T-cell (primary cell): ENCODE data around the gene DGCR2. TPM values are rescaled to one million over a fixed set of nuclear protein-coding genes. Genes with fewer than 3 reads are reported as not detected.

Experiments
- ATAC-seq, 4 experiments: fragments of 200-7000 bp in 3 of 4; fragments of 150-1000 bp in 1 of 4; cut with Tn5 transposase; replicated peaks in 1 of 4; 1 replicate in 3 of 4; 2 replicates in 1 of 4; pipeline ENCODE4 v1.10.0; 2021; ENCODE audit warnings: moderate library complexity in 3 of 4, mild to moderate bottlenecking in 2 of 4, moderate number of reproducible peaks in 1 of 4
- CTCF ChIA-PET, 2 donors: fragments of 300-600 bp; sonication (Branson Sonifier 250); formaldehyde crosslinking; loops; one replicate each; lab custom pipeline; 2022; ENCODE audit warnings: antibody characterized with exemption in 2 of 2; lab: Charles Lee
- POLR2A ChIA-PET, 2 donors: fragments of 300-600 bp; sonication (Branson Sonifier 250); formaldehyde crosslinking; loops; one replicate each; lab custom pipeline; 2022; ENCODE audit warnings: antibody characterized with exemption in 2 of 2; lab: Charles Lee
- DNase-seq, 35 experiments: peaks; one replicate each; pipeline versions ENCODE4 v3.0.0 to v3.0.0-alpha.2; 2013 to 2023
- H3K27ac ChIP-seq: one replicate; pipeline ENCODE4 v1.5.1; 2013; ENCODE audit warnings: low read length
- H3K27me3 ChIP-seq, 2 experiments: replicated peaks in 1 of 2; 1 replicate in 1 of 2; 2 replicates in 1 of 2; pipeline versions ENCODE4 v1.6.1 to v1.7.0; 2013; ENCODE audit warnings: low read length in 1 of 2, mixed read lengths in 1 of 2; ENCODE audit not compliant: control insufficient read depth in 2 of 2, insufficient read depth in 2 of 2; ENCODE audit errors: extremely low read depth in 1 of 2
- H3K36me3 ChIP-seq, 2 donors: 1 replicate in 1 of 2; 2 replicates in 1 of 2; pipeline versions ENCODE4 v1.6.1 to v1.7.0; 2013; ENCODE audit warnings: low read length in 1 of 2; ENCODE audit not compliant: control insufficient read depth in 2 of 2, insufficient read depth in 1 of 2; ENCODE audit errors: extremely low read depth in 1 of 2
- H3K4me1 ChIP-seq, 2 experiments: 1 replicate in 1 of 2; 2 replicates in 1 of 2; pipeline versions ENCODE4 v1.6.1 to v1.7.0; 2013; ENCODE audit warnings: low read length in 2 of 2, mixed read lengths in 1 of 2; ENCODE audit not compliant: insufficient read depth in 2 of 2, control insufficient read depth in 1 of 2; ENCODE audit errors: extremely low read depth in 1 of 2
- H3K4me3 ChIP-seq, 2 donors: 1 replicate in 1 of 2; 2 replicates in 1 of 2; pipeline versions ENCODE4 v1.5.1 to v1.7.0; 2013; ENCODE audit warnings: mild to moderate bottlenecking in 2 of 2, low read length in 1 of 2, moderate library complexity in 1 of 2; ENCODE audit not compliant: control insufficient read depth in 1 of 2; ENCODE audit errors: extremely low read depth in 1 of 2
- H3K9me3 ChIP-seq: 2 replicates; pipeline ENCODE4 v1.7.0; 2013
- H3K27ac Mint-ChIP-seq, 2 donors: one replicate each; pipeline ENCODE4 v1.8.0; 2020 to 2021; ENCODE audit warnings: mild to moderate bottlenecking in 2 of 2, mixed read lengths in 2 of 2
- H3K27me3 Mint-ChIP-seq, 2 donors: one replicate each; pipeline ENCODE4 v1.8.0; 2021 to 2022; ENCODE audit warnings: mixed read lengths in 2 of 2
- H3K36me3 Mint-ChIP-seq: one replicate; pipeline ENCODE4 v1.8.0; 2021; ENCODE audit warnings: mixed read lengths
- H3K4me1 Mint-ChIP-seq, 3 donors: one replicate each; pipeline ENCODE4 v1.8.0; 2020 to 2022; ENCODE audit warnings: mixed read lengths in 3 of 3, mild to moderate bottlenecking in 1 of 3
- H3K4me3 Mint-ChIP-seq, 3 donors: one replicate each; pipeline ENCODE4 v1.8.0; 2020 to 2022; ENCODE audit warnings: mild to moderate bottlenecking in 3 of 3, mixed read lengths in 3 of 3, moderate library complexity in 3 of 3
- H3K9me3 Mint-ChIP-seq, 3 donors: one replicate each; pipeline ENCODE4 v1.8.0; 2020 to 2022; ENCODE audit warnings: mixed read lengths in 3 of 3
- WGBS: methylation state at CpG from one replicate; pipeline ENCODE4 v1.1.5; 2013; ENCODE audit warnings: missing lambda C conversion rate; ENCODE audit not compliant: insufficient coverage; 5-methylcytosine and 5-hydroxymethylcytosine counted together
- total RNA-seq, 35 experiments: library from RNA in 6 of 35; stranded (reverse) in 6 of 35; fragments of 120-200 nt in 1 of 35; gene quantifications; one replicate each; pipeline versions ENCODE4 v1.2.1 to v1.2.4 and lab custom pipeline; 2013 to 2026

Gene DGCR2
- total RNA-seq, 5 donors from 2014 or later (not counting 1 experiment from before 2014, with no cell fraction given), result 50.9 to 79.2 (median 71.5) TPM

GRCh38 chr22:19146215-19146968, 24.2 kb upstream of the DGCR2 start:
- 79% methylated on average over 8 of the region's 11 CpGs for WGBS
- Histone ChIP-seq H3K9me3 (no peaks in the 10 kb centered on the region), H3K27me3 (peaks cover 4 to 31% of the 10 kb centered on the region in 2 experiments), H3K4me3 (no peak overlapping the region), H3K4me1 (peaks cover 3 to 30% of the 10 kb centered on the region in 2 experiments), H3K27ac (no peak overlapping the region), H3K36me3 (peaks cover 5 to 12% of the 10 kb centered on the region in 2 donors)
- DNase-seq, result no peak
- Mint-ChIP-seq H3K4me3 (no peak overlapping the region), H3K27ac (no peak overlapping the region), H3K36me3 (peaks cover under 1% of the 10 kb centered on the region), H3K4me1 (peaks cover 22 to 34% (median 28%) of the 10 kb centered on the region in 3 donors), H3K9me3 (no peaks in the 10 kb centered on the region), H3K27me3 (peaks cover 7 to 30% of the 10 kb centered on the region in 2 donors)
- ChIA-PET CTCF (interaction anchor here in 1 of 2 donors (3.2 kb wide), 1 partner anchor 484 kb away, joined by 25 read pairs; no protein-coding TSS in a partner anchor), POLR2A (interaction anchor here in 1 of 2 donors (0.6 kb wide), 1 partner anchor 33 kb away, joined by 3 read pairs; no protein-coding TSS in a partner anchor)
- no peak for ATAC-seq

DNA sequence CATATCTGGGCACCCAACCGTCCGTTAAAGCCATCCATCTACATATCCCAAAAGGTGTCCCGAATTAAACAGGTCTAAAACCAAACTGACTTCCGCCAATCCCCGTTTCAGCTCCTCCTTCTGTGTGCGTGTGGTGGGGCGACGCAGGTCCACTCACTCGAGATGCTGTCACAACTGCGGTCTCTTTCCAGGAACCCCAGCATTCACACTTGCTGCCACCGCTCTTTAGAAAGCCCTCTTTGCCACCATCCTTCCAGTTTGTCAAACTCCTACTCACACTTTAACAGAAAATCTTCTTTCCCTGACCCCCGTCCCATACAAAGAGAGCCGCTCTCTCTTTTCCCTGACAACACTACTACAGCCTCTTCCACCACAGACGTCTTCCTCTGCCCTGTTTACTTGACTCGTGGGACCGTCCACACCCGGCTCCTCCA, 21.8 kb upstream of the DGCR2 start:
- peaks cover 14 to 36% of the 10 kb centered on the region in 2 donors for H3K36me3 ChIP-seq
- POLR2A ChIA-PET, result interaction anchor here in 1 of 2 donors (0.6 kb wide), 1 partner anchor 238 kb away, joined by 4 read pairs; no protein-coding TSS in a partner anchor
- Mint-ChIP-seq H3K27me3 (peaks cover 0 to 20% of the 10 kb centered on the region in 2 donors), H3K4me1 (peaks cover 16 to 28% (median 23%) of the 10 kb centered on the region in 3 donors), H3K27ac (peak overlapping the region; percentile 95), H3K36me3 (peaks cover 18% of the 10 kb centered on the region), H3K9me3 (no peaks in the 10 kb centered on the region), H3K4me3 (peak overlapping the region; percentile 98 to 100 (median 99))
- peak in 28 of 35 experiments; percentile 16 to 56 (median 32) for DNase-seq
- peak overlapping the region; percentile 82 for H3K27ac ChIP-seq
- CTCF ChIA-PET, result interaction anchor here (0.6 to 3.2 kb wide), 10 partner anchors 10 to 586 kb away, joined by 3 to 25 read pairs (median 4); partner anchors contain the start of gene CDC45 (in 1 of the 2)
- H3K9me3 ChIP-seq, result no peaks in the 10 kb centered on the region
- peak in 2 of 4 experiments; percentile 3 to 15 for ATAC-seq
- H3K4me1 ChIP-seq, result peaks cover 3 to 18% of the 10 kb centered on the region in 2 experiments
- H3K27me3 ChIP-seq, result peaks cover 2 to 18% of the 10 kb centered on the region in 2 experiments
- 2% methylated on average over 14 of the region's 17 CpGs for WGBS
- peak overlapping the region; percentile 73 to 91 for H3K4me3 ChIP-seq

GRCh38 chr22:19143212-19143611, 21.0 kb upstream of the DGCR2 start:
- H3K36me3 ChIP-seq, result peaks cover 21 to 44% of the 10 kb centered on the region in 2 donors
- H3K27me3 ChIP-seq, result peaks cover 0 to 10% of the 10 kb centered on the region in 2 experiments
- no peak for DNase-seq
- Mint-ChIP-seq H3K9me3 (no peaks in the 10 kb centered on the region), H3K27ac (no peak overlapping the region), H3K27me3 (peaks cover 0 to 15% of the 10 kb centered on the region in 2 donors), H3K36me3 (peaks cover 21% of the 10 kb centered on the region), H3K4me3 (peak overlapping the region; percentile 98 to 100 (median 99)), H3K4me1 (peaks cover 16 to 28% (median 23%) of the 10 kb centered on the region in 3 donors)
- no peak overlapping the region for H3K27ac ChIP-seq
- ChIA-PET CTCF (interaction anchor here (0.6 to 1.2 kb wide), 3 partner anchors 28 to 587 kb away, joined by 3 to 5 read pairs (median 3); no protein-coding TSS in a partner anchor), POLR2A (no interaction called here)
- ATAC-seq, result no peak
- H3K4me1 ChIP-seq, result peaks cover 3 to 15% of the 10 kb centered on the region in 2 experiments
- WGBS, result 100% methylated on average over 2 of the region's 5 CpGs
- no peaks in the 10 kb centered on the region for H3K9me3 ChIP-seq
- H3K4me3 ChIP-seq, result no peak overlapping the region

DNA sequence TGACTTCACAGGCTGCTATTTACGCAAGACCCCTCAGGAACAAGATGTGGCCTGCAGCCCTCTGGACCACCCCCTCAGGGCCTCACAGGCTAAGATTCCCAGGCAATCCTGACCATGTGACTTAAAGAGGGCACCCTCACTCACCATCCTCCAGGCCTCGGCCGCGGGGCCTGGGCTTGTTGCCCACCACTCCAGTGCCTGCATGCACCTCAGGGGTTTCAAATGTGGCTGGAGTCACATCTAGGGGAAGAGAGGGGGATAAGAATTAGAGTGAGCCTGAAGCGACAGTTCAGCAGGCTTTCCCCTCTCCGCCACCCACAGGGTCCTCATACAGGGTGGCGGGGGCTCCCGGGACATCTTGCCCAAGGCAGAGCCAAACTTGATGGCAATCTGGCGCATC, 20.2 kb upstream of the DGCR2 start:
- H3K9me3 Mint-ChIP-seq, result no peaks in the 10 kb centered on the region
- CTCF ChIA-PET, result no interaction called here
- POLR2A ChIA-PET, result no interaction called here
- Histone ChIP-seq H3K9me3 (no peaks in the 10 kb centered on the region), H3K4me1 (peaks cover 3 to 15% of the 10 kb centered on the region in 2 experiments), H3K4me3 (no peak overlapping the region), H3K27ac (no peak overlapping the region), H3K27me3 (peaks cover 0 to 2% of the 10 kb centered on the region in 2 experiments), H3K36me3 (peaks cover 28 to 52% of the 10 kb centered on the region in 2 donors)
- no peak overlapping the region for H3K27ac Mint-ChIP-seq
- peak overlapping the region; percentile 41 to 63 (median 46) for H3K4me3 Mint-ChIP-seq
- H3K27me3 Mint-ChIP-seq, result peaks cover 0 to 7% of the 10 kb centered on the region in 2 donors
- 95% methylated on average over 4 of the region's 9 CpGs for WGBS
- no peak for DNase-seq
- H3K4me1 Mint-ChIP-seq, result peaks cover 16 to 28% (median 23%) of the 10 kb centered on the region in 3 donors
- no peak for ATAC-seq
- H3K36me3 Mint-ChIP-seq, result peaks cover 21% of the 10 kb centered on the region

- Histone ChIP-seq H3K27me3 (no peaks in the 10 kb centered on the region), H3K9me3 (no peaks in the 10 kb centered on the region), H3K27ac (no peak overlapping the region), H3K4me1 (peaks cover 3 to 15% of the 10 kb centered on the region in 2 experiments), H3K36me3 (peaks cover 30 to 65% of the 10 kb centered on the region in 2 donors), H3K4me3 (no peak overlapping the region)
- Mint-ChIP-seq H3K4me1 (peaks cover 16 to 28% (median 23%) of the 10 kb centered on the region in 3 donors), H3K27ac (no peak overlapping the region), H3K9me3 (no peaks in the 10 kb centered on the region), H3K27me3 (no peaks in the 10 kb centered on the region), H3K36me3 (peaks cover 39% of the 10 kb centered on the region), H3K4me3 (no peak overlapping the region)
- ATAC-seq (no peak), DNase-seq (no peak)
- WGBS, result 92% methylated on average over 5 of the region's 5 CpGs
- ChIA-PET POLR2A (no interaction called here), CTCF (no interaction called here)
Measured at GRCh38 chr22:19139974-19140373, 17.8 kb upstream of the DGCR2 start.

DNA sequence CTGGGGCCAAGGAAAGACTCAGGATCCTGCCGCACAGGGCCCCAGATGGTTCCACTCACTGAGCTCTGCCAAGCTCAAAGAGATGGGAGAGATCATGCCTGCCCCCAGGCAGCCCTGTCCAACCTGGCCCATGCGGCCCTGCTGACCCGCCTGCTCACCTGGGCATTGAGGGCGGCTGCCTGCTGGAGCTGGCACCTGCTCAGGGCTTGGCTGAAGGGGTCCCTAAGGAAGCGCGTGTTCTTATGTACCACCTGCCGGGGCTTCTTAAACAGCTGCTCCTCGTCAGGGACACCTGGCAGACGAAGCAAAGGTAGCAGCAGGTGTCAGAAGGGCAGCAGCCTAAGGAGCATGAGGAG, 16.8 kb upstream of the DGCR2 start:
- H3K27me3 Mint-ChIP-seq, result no peaks in the 10 kb centered on the region
- DNase-seq, result no peak
- Histone ChIP-seq H3K9me3 (no peaks in the 10 kb centered on the region), H3K36me3 (peaks cover 38 to 68% of the 10 kb centered on the region in 2 donors), H3K4me3 (no peak overlapping the region), H3K4me1 (peaks cover 3 to 12% of the 10 kb centered on the region in 2 experiments), H3K27ac (no peak overlapping the region), H3K27me3 (no peaks in the 10 kb centered on the region)
- no peak overlapping the region for H3K27ac Mint-ChIP-seq
- CTCF ChIA-PET, result interaction anchor here in 1 of 2 donors (0.6 kb wide), 1 partner anchor 300 kb away, joined by 6 read pairs; no protein-coding TSS in a partner anchor
- H3K4me1 Mint-ChIP-seq, result peaks cover 7 to 19% (median 14%) of the 10 kb centered on the region in 3 donors
- ATAC-seq, result no peak
- WGBS, result 94% methylated on average over 9 of the region's 9 CpGs
- peaks cover 39% of the 10 kb centered on the region for H3K36me3 Mint-ChIP-seq
- H3K9me3 Mint-ChIP-seq, result no peaks in the 10 kb centered on the region
- POLR2A ChIA-PET, result no interaction called here
- no peak overlapping the region for H3K4me3 Mint-ChIP-seq
